Skeletal muscle cell (primary cell): Measurements from ENCODE around the gene RNF41.
"Not testable (repeated sequence)": the region's sequence is repeated elsewhere in the genome, so short reads cannot be mapped to it uniquely, and the experiment has no call there.

Experiments used
- DNase-seq: peaks from one replicate; pipeline ENCODE4 v3.0.0-alpha.2; 2010; ENCODE audit warnings: low read depth
- H3K4me3 ChIP-seq: 2 replicates; pipeline ENCODE4 v1.5.1; 2011; ENCODE audit warnings: low read depth, mild to moderate bottlenecking, control low read depth, low read length, moderate library complexity

Gene RNF41

GRCh38 chr12:56158029-56158925, 63.4 kb downstream of the RNF41 start, which contains the start of gene MYL6:
Gene MYL6, plus strand, starts transcription at chr12:56158359. Its CDS starts 43 bp downstream, at chr12:56158402.
- peak; percentile 92 for DNase-seq
- peak within 1 kb of the TSS; percentile 59 for H3K4me3 ChIP-seq

DNA sequence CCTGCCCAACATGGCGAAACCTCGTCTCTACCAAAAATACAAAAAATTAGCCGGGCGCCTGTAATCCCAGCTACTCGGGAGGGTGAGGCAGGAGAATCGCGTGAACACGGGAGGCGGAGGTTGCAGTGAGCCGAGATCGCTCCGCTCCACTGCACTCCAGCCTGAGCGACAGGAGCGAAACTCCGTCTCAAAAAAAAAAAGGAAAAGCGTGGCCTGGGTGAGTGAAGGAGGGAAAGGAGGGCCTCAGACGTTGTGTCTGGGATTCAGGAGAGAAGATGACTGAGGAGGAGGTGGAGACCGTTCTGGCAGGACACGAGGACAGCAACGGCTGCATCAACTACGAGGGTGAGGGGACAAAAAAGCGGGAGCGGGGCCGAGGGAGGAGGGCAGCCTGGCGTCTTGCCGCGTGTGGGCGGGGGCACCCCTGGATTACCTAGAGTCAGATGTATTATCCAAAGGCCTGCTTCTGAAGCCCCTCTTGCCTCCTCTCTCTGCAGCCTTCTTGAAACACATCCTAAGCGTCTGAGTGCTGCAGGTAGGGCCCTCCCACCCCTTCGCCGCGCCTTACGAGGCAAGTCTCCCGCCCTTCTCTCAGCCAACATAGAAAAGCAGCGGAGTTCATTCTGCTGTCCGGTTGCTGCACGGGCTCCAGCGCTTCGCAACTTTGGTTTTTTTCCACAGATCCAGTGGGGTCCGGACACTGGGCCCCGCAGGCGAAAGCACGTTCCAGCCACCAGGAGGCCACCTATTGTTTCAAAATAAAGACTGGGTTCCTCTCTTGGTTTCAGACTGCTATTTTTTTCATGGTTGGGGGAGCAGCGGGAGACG, 64.3 kb downstream of the RNF41 start:
- DNase-seq, result peak; percentile 54
- peak overlapping the region; percentile 59 for H3K4me3 ChIP-seq

DNA sequence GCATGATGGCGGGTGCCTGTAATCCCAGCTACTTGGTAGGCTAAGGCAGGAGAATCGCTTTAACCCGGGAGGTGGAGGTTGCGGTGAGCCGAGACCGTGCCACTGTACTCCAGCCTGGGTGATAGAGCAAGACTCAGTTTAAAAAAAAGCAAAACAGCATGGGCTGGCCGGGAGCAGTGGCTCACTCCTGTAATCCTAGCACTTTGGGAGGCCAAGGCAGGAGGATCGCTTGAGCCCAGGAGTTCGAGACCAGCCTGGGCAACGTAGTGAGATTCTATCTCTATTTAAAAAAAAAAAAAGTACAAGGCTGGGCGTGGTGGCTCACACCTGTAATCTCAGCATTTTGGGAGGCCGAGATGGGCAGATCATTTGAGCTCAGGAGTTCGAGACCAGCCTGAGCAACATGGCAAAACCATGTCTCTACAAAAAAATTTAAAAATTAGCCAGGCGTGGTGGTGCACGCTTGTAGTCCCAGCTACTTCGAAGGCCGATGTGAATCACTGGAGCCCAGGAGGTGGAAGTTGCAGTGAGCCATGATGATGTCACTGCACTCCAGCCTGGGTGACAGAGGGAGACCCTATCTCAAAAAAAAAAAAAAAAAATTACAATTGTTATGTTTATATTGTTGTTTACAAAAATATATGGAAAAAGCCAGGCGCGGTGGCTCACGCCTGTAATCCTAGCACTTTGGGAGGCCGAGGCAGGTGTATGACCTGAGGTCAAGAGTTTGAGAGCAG, 65.1 kb downstream of the RNF41 start:
- DNase-seq, result not testable (repeated sequence)
- H3K4me3 ChIP-seq, result peak overlapping the region; percentile 59

DNA sequence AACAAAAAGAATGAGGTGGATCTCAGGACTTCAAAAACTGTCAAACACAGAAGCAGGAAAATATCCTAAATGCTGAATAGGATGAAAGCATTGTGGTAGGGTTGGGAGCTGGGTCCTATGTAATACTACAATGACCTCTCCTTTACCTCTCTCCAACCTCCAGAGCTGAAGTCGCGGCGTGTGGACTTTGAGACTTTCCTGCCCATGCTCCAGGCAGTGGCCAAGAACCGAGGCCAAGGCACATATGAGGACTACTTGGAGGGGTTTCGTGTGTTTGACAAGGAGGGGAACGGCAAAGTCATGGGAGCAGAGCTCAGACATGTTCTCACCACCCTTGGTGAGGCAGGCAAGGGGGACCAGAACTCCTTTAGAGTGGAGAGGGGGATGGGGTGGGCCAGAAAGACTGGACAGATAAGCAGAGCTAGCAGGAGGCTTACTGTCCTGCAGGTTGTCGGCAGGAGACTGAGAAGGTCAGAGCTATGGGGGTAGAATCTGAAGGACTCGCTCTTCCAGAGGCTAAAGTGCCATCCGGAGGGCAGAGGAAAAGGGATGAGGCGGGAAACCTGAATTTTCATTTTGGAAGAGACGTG, 66.4 kb downstream of the RNF41 start:
- no peak overlapping the region for H3K4me3 ChIP-seq
- DNase-seq, result no peak

DNA sequence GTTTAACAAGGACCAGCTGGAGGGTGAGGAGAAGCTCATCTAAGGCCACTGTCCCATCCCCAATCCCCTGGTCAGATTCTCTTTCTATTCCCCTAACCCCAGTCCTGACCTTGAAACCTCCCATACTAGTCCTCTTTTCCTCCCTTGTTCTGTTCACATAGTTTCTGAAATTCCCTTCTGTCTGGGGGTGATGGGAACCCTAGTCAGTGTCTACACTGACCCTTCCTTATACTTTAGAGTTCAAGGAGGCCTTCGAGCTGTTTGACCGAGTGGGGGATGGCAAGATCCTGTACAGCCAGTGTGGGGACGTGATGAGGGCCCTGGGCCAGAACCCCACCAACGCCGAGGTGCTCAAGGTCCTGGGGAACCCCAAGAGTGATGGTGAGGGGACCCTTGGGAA, 66.9 kb downstream of the RNF41 start:
- no peak overlapping the region for H3K4me3 ChIP-seq
- no peak for DNase-seq

DNA sequence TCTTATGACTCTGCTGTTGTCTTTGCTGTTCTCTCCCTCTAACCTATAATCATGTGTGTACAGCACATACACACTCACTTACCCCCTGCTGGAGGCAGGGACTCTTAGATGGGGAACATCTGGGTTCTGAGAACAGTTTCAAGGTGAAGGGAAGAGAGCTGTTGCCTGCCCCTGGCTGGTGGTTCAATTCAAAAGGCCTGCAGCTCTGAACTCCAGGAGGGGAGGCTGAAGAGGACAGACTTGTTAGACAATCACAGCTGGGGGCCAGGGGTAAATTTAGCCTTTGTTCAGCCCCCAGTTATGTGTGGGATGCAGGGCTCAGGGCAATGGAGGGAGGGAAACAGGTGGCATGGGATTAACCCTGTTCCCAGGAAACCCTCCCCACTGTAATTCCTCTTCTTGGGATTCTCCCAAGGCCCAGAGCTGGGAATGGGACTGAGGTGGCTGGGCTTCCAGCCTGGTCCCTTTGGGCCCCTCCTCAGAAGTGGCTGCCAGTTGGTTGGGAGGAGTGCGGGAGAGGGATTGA, 67.4 kb downstream of the RNF41 start:
- peak; percentile 16 for DNase-seq

GRCh38 chr12:56153678-56154065, 68.0 kb downstream of the RNF41 start:
- H3K4me3 ChIP-seq, result peak overlapping the region; percentile 61
- no peak for DNase-seq

More for the DNA sequence above, 67.4 kb downstream of the RNF41 start:
- H3K4me3 ChIP-seq, result no peak overlapping the region

DNA sequence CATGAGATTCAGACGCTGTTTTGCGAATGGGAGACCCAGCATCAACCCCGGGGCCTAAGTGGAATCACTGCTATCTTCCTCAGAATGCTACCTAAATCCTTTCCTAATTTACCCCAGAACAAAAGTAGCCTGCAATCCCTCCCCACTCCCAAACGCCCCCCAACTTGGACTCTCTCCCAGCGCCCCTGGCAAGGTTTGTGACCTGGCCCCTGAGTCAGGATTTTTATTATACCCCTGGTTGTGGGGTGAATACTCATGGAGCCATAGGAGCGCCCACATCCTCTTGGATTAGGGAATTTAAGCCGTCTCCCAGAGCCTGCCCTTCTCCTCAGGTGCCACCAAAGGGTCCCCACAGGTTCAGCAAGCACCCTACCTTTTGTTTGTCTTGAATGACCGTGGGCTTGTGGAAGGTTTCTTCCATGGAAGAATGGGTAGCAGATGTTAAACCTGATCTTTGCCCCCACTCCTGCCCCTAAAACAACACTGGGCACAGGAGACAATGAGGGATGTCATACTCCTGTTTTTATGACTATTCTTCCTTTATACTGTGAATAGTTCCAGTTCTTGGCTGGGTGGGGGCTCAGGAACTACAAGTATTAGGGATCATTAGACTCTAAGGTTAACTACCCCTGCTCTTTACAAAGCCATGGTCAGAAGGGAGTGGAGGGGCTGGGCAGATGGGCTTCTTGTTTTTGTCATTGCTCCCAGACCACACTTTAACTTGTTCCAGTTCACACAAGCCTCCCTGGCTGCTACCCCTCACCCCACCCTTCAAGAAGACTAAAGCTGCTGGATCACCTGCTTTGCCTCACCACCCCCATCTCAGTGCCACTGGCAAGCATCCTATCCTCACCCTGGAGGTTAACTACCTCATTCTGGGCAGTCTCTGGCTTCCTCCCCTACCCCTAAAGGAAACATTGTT, 68.7 kb downstream of the RNF41 start:
- DNase-seq, result no peak

More for the DNA sequence above, 68.7 kb downstream of the RNF41 start:
- peak overlapping the region; percentile 61 for H3K4me3 ChIP-seq
